Prostate gland (tissue), 2 donors: ENCODE data around the gene UXS1. TPM values are rescaled to one million over a fixed set of nuclear protein-coding genes. Genes with fewer than 3 reads are reported as not detected.

ENCODE experiments used
- DNase-seq: peaks from one replicate; pipeline ENCODE4 v3.0.0-alpha.2; 2019; ENCODE audit warnings: low spot score
- H3K27ac ChIP-seq, 2 donors: fragments of 200-600 bp; sonication (generic); 2 replicates each; pipeline ENCODE4 v1.5.1; 2017 to 2019
- H3K27me3 ChIP-seq: fragments of 200-600 bp; sonication (generic); replicated peaks from 2 replicates; pipeline ENCODE4 v1.5.1; 2019; ENCODE audit not compliant: insufficient read depth
- H3K36me3 ChIP-seq, 2 donors: fragments of 200-600 bp; sonication (generic); 1 replicate in 1 of 2; 2 replicates in 1 of 2; pipeline versions ENCODE4 v1.5.1 to v1.8.1; 2017 to 2019
- H3K4me1 ChIP-seq: fragments of 200-600 bp; sonication (generic); replicated peaks from 2 replicates; pipeline ENCODE4 v1.5.1; 2019
- H3K4me3 ChIP-seq, 2 donors: fragments of 200-600 bp; sonication (generic); 2 replicates each; pipeline ENCODE4 v1.5.1; 2017 to 2019
- H3K9me3 ChIP-seq: fragments of 200-600 bp; sonication (generic); 2 replicates; pipeline ENCODE4 v1.5.1; 2017
- POLR2A ChIP-seq: fragments of 450-650 bp; IDR thresholded peaks from one replicate; pipeline ENCODE4 v1.6.1; 2016; ENCODE audit warnings: antibody characterized with exemption, mild to moderate bottlenecking
- POLR2AphosphoS5 ChIP-seq: sonication (generic); formaldehyde crosslinking; IDR thresholded peaks from one replicate; pipeline ENCODE4 v1.6.1; 2017; ENCODE audit warnings: antibody characterized with exemption
- WGBS: methylation state at CpG from one replicate; pipeline ENCODE4 v1.1.5; 2018; 5-methylcytosine and 5-hydroxymethylcytosine counted together
- intact Hi-C: fragments of 100-400 bp; cut with DNase I; formaldehyde crosslinking; loops from one replicate; pipeline ENCODE4 v1.14.2; 2022
- total RNA-seq, 2 donors: library from RNA; depleted of rRNA; stranded (reverse); fragments of >200 nt; gene quantifications; one replicate each; pipeline ENCODE4 v1.1.0, GENCODE V29; 2016
- TF ChIP-seq, protein P1 (sequence below), 4 experiments: fragments of 200-600 bp in 2 of 4; fragments of 450-650 bp in 2 of 4; sonication (generic) in 2 of 4; IDR thresholded peaks; 1 replicate in 3 of 4; 2 replicates in 1 of 4; pipeline ENCODE4 v1.5.1; 2016 to 2019; ENCODE audit warnings: antibody characterized with exemption in 4 of 4, mild to moderate bottlenecking in 2 of 4, moderate library complexity in 2 of 4

UXS1 gene
- total RNA-seq, 2 donors from 2014 or later, result 30.7 to 54.8 TPM

DNA sequence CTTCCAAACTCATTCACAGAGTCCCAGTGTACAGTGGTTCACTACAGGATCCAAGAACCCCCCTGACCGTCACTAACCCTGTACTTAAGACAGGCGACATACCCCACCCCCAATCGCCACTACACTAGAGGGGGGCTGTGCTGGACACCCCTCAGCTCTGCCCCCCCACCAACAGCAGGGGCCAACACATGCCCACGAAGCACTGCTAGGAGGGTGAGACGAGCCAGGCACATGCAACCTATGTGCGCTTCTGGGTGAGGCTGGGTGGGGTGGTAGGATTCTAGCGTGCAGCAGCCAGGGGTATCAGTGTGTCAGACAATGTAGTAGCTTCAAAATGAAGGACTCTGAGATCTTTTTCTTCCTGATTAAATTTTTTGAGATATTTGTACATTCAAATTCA is 67.8 kb downstream of the UXS1 start:
- Histone ChIP-seq H3K27me3 (no peaks in the 10 kb centered on the region), H3K9me3 (no peaks in the 10 kb centered on the region), H3K4me3 (no peak overlapping the region), H3K27ac (no peak overlapping the region), H3K4me1 (no peaks in the 10 kb centered on the region), H3K36me3 (no peaks in the 10 kb centered on the region)
- DNase-seq, result no peak
- TF ChIP-seq POLR2AphosphoS5 (no peak), POLR2A (no peak)
- TF ChIP-seq, protein P1, sequence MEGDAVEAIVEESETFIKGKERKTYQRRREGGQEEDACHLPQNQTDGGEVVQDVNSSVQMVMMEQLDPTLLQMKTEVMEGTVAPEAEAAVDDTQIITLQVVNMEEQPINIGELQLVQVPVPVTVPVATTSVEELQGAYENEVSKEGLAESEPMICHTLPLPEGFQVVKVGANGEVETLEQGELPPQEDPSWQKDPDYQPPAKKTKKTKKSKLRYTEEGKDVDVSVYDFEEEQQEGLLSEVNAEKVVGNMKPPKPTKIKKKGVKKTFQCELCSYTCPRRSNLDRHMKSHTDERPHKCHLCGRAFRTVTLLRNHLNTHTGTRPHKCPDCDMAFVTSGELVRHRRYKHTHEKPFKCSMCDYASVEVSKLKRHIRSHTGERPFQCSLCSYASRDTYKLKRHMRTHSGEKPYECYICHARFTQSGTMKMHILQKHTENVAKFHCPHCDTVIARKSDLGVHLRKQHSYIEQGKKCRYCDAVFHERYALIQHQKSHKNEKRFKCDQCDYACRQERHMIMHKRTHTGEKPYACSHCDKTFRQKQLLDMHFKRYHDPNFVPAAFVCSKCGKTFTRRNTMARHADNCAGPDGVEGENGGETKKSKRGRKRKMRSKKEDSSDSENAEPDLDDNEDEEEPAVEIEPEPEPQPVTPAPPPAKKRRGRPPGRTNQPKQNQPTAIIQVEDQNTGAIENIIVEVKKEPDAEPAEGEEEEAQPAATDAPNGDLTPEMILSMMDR (IDR thresholded peaks at IDR 0.05), result no peak
- WGBS, result 96% methylated on average over 7 of the region's 7 CpGs
- intact Hi-C loops, result loop anchor here (5.0 kb wide), 1 partner anchor 66 kb away; the partner anchor contains the start of gene UXS1

DNA sequence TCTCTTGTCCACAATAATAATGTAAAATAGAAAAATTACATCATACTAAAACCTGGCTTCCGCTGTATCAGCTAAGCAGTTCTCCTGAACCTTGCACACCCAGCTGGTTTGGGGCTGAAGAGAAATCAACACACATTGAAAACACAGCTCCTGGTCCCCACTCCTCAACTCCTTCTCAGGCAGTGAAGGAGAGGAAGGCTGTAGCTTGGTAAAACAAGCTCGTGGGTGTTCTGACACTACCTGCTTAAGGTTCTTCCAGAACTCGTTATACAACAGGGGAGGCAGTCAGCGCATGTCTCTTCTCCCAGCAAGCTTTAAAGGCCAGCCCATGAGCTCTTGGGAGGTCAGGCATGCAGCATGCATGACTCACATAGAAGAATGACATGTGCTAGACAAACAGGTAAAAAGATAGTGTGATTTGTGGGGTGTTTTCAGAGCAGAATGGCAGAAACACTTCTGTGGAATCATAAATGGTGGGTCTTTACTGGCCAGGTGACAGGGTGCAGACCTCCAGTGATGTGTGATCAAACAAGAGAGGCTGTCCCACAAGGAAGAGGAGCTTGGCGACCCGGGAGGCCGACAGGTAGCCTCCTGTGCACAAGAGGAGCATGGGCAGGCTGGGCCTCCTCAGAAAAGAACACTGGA is 69.1 kb downstream of the UXS1 start:
- no peaks in the 10 kb centered on the region for H3K27me3 ChIP-seq
- H3K36me3 ChIP-seq, result peaks cover 0 to 5% of the 10 kb centered on the region in 2 donors
- no peak overlapping the region for H3K27ac ChIP-seq
- no peaks in the 10 kb centered on the region for H3K4me1 ChIP-seq
- no peak overlapping the region for H3K4me3 ChIP-seq
- H3K9me3 ChIP-seq, result no peaks in the 10 kb centered on the region
- WGBS, result 69% methylated on average over 7 of the region's 7 CpGs
- intact Hi-C loops, result loop anchor here (5.0 kb wide), 1 partner anchor 67 kb away; the partner anchor contains the start of gene UXS1
- TF ChIP-seq POLR2AphosphoS5 (no peak), POLR2A (no peak)
- TF ChIP-seq, protein P1 (IDR thresholded peaks at IDR 0.05), result no peak
- DNase-seq, result no peak

DNA sequence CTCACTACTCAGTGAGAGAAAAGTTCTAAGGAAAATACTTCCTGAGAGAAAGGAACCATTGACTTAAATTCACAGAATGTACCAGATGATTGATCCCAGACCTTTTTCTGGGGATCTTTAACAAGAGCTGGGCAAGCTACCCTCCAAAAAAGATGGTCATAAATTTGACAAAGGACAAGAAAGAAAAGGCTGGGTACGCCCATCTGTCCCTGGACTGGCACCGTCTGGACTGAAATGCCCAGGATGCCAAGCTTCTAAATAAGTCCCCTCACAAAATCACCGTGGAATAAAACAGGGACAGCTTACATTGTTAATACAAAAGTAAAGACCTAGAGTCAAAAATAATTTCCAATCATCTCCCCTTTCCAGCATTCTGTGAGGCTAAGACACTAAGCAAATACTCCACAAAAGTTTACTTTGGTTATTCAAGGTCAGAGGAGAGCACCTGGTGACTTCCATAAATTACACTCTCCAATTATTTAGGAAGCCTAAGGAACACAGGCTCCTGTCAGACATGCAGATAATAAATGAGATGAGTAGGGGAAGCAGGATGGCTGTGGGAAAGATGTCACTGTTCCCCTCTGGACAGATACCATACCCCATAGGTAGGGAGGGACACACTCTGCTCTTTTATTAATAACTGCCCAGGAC is 69.9 kb downstream of the UXS1 start:
- TF ChIP-seq, protein P1 (IDR thresholded peaks at IDR 0.05), result no peak
- TF ChIP-seq POLR2A, result no peak
- TF ChIP-seq POLR2AphosphoS5, result no peak
- H3K36me3 ChIP-seq, result peaks cover 0 to 5% of the 10 kb centered on the region in 2 donors
- WGBS, result 48% methylated on average over 3 of the region's 3 CpGs

DNA sequence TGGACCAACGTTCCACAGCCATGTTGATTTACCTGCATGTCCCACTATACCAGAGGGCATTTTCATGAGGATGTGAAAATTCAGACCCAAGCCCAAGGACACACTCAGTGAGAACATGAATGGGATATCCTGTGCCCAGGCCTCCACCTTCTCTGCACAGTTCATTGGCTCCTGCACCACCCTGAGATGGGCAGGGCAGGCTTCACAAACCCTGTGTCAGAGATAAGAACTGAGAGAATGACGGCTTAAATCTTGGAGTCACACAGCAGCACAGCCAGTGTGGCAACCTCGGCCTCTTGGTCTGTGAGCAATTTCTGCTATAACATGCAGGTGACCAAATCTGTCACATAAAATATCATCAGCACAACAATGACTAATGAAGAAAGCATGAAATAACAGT is 71.9 kb downstream of the UXS1 start:
- H3K4me1 ChIP-seq, result no peaks in the 10 kb centered on the region
- H3K9me3 ChIP-seq, result no peaks in the 10 kb centered on the region
- 79% methylated on average over 3 of the region's 3 CpGs for WGBS
- no peak overlapping the region for H3K27ac ChIP-seq
- H3K4me3 ChIP-seq, result no peak overlapping the region
- TF ChIP-seq, protein P1 (IDR thresholded peaks at IDR 0.05), result no peak
- TF ChIP-seq POLR2AphosphoS5 (no peak), POLR2A (no peak)
- intact Hi-C loops, result no loop called here
- no peak for DNase-seq
- no peaks in the 10 kb centered on the region for H3K27me3 ChIP-seq
- peaks cover 0 to 5% of the 10 kb centered on the region in 2 donors for H3K36me3 ChIP-seq

More for the DNA sequence above, 69.9 kb downstream of the UXS1 start:
- Histone ChIP-seq H3K4me1 (no peaks in the 10 kb centered on the region), H3K4me3 (no peak overlapping the region), H3K27me3 (no peaks in the 10 kb centered on the region), H3K9me3 (no peaks in the 10 kb centered on the region), H3K27ac (no peak overlapping the region)
- intact Hi-C loops, result no loop called here
- no peak for DNase-seq
